Measurements from ENCODE around the gene TEX52.
A peak's percentile ranks its signal among the peaks of the same experiment; 100 is the strongest.
"Not testable (repeated sequence)": the region's sequence is repeated elsewhere in the genome, so short reads cannot be mapped to it uniquely, and the experiment has no call there.

TEX52 gene

GRCh38 chr12:2863402-2863801 lies 6.6 kb upstream of the TEX52 start:
- not testable (repeated sequence) for DNase-seq

- no peak for DNase-seq
Observed at GRCh38 chr12:2862876-2863275, 6.0 kb upstream of the TEX52 start.

GRCh38 chr12:2860170-2860569 lies 3.3 kb upstream of the TEX52 start:
- no peak for DNase-seq

- no peak for DNase-seq
Observed at GRCh38 chr12:2858944-2859421, 2.1 kb upstream of the TEX52 start.

GRCh38 chr12:2858334-2858733 lies 1.5 kb upstream of the TEX52 start:
- no peak for DNase-seq

GRCh38 chr12:2857576-2857975 lies 737 bp upstream of the TEX52 start:
- DNase-seq: no peak

- no peak for DNase-seq
Observed at GRCh38 chr12:2856051-2856450, 788 bp downstream of the TEX52 start.

- no peak for DNase-seq
Observed at GRCh38 chr12:2855546-2855945, 1.3 kb downstream of the TEX52 start.

GRCh38 chr12:2854669-2855453 lies 2.0 kb downstream of the TEX52 start:
- DNase-seq: no peak

- DNase-seq: peak; percentile 31
Observed at GRCh38 chr12:2853626-2854025, 3.2 kb downstream of the TEX52 start.

GRCh38 chr12:2851931-2852330 lies 4.9 kb downstream of the TEX52 start:
- no peak for DNase-seq

GRCh38 chr12:2845280-2845679 lies 11.6 kb downstream of the TEX52 start:
- no peak for DNase-seq

- DNase-seq: no peak
Observed at GRCh38 chr12:2844786-2845185, 12.1 kb downstream of the TEX52 start.

GRCh38 chr12:2842948-2843347 lies 13.9 kb downstream of the TEX52 start:
- no peak for DNase-seq

- DNase-seq: no peak
Observed at GRCh38 chr12:2841056-2841650, 15.7 kb downstream of the TEX52 start.

- DNase-seq: no peak
Observed at GRCh38 chr12:2836574-2836973, 20.3 kb downstream of the TEX52 start.

- no peak for DNase-seq
Observed at GRCh38 chr12:2835691-2836403, 21.0 kb downstream of the TEX52 start.

- no peak for DNase-seq
Observed at GRCh38 chr12:2834581-2835491, 22.0 kb downstream of the TEX52 start, which contains the start of gene NRIP2. NRIP2 (minus strand) TSS chr12:2835035; CDS start chr12:2834983, 52 bp downstream.

- no peak for DNase-seq
Observed at GRCh38 chr12:2833810-2834209, 23.0 kb downstream of the TEX52 start.

- DNase-seq: no peak
Observed at GRCh38 chr12:2833327-2833726, 23.5 kb downstream of the TEX52 start.

GRCh38 chr12:2832550-2833127 lies 24.2 kb downstream of the TEX52 start:
- DNase-seq: no peak

GRCh38 chr12:2829275-2829674 lies 27.6 kb downstream of the TEX52 start:
- DNase-seq: no peak
